GM10266 (cell line): ENCODE data around the gene ILF3.

Source experiments
- DNase-seq: peaks from one replicate; pipeline ENCODE4 v3.0.0; 2012; ENCODE audit errors: extremely low spot score
- CTCF ChIP-seq: IDR thresholded peaks from 2 replicates; pipeline ENCODE4 v1.5.1; 2012; ENCODE audit warnings: mild to moderate bottlenecking, low read depth; ENCODE audit not compliant: control insufficient read depth, insufficient read depth; ENCODE audit errors: missing control alignments

The ILF3 gene

GRCh38 chr19:10683582-10683981, 29.4 kb downstream of the ILF3 start:
- no peak for DNase-seq

GRCh38 chr19:10685210-10685609, 31.1 kb downstream of the ILF3 start:
- TF ChIP-seq CTCF = no peak
- DNase-seq = no peak

More at GRCh38 chr19:10683582-10683981, 29.4 kb downstream of the ILF3 start:
- no peak for TF ChIP-seq CTCF

GRCh38 chr19:10686193-10686592, 32.0 kb downstream of the ILF3 start:
- DNase-seq = no peak
- no peak for TF ChIP-seq CTCF

GRCh38 chr19:10686661-10687517, 32.7 kb downstream of the ILF3 start:
- no peak for TF ChIP-seq CTCF
- no peak for DNase-seq

GRCh38 chr19:10687518-10688288, 33.6 kb downstream of the ILF3 start:
- no peak for TF ChIP-seq CTCF
- no peak for DNase-seq

GRCh38 chr19:10688545-10689280, 34.6 kb downstream of the ILF3 start:
- DNase-seq = no peak
- TF ChIP-seq CTCF = no peak

- DNase-seq = no peak
- TF ChIP-seq CTCF = no peak
Measured at GRCh38 chr19:10690341-10690781, 36.2 kb downstream of the ILF3 start.
